GM19463 (cell line): Measurements from ENCODE around the gene BCORL1.

Source experiments
- ATAC-seq: cut with Tn5 transposase; IDR thresholded peaks from one replicate; pipeline ENCODE4 v1.9.1; 2021; ENCODE audit warnings: mild to moderate bottlenecking, moderate library complexity; ENCODE audit not compliant: unreplicated experiment

The BCORL1 gene

GRCh38 chrX:129963729-129964128 is 18.7 kb upstream of the BCORL1 start:
- no peak for ATAC-seq

- no peak for ATAC-seq
These were observed 17.3 kb upstream of the BCORL1 start for GRCh38 chrX:129965166-129965565.

- no peak for ATAC-seq
These were observed 13.5 kb upstream of the BCORL1 start for GRCh38 chrX:129968968-129969367.

GRCh38 chrX:129976441-129976840 is 6.0 kb upstream of the BCORL1 start:
- ATAC-seq, result no peak

GRCh38 chrX:129979207-129979920 is 3.1 kb upstream of the BCORL1 start:
- ATAC-seq, result no peak

DNA sequence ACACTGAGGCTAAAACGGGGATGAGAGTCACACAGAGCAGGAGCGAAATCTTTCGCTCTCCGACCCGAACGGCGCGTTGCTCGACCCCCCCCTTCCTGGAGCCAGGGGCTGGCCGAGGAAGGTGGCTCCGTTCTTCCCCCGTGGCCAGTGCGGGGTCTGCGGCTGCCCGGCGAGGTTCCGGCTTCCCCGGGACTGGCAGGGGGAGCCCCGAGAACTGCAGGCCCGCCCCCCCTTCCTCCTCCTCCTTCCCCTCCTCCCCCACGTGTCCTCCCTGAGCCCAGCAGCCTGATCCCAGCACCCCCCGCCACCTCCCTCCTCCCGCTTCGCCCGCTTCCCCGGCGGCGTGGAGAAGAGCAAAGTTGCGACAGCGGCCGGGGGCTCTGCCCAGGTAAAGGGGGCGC is 2.4 kb upstream of the BCORL1 start:
- no peak for ATAC-seq

DNA sequence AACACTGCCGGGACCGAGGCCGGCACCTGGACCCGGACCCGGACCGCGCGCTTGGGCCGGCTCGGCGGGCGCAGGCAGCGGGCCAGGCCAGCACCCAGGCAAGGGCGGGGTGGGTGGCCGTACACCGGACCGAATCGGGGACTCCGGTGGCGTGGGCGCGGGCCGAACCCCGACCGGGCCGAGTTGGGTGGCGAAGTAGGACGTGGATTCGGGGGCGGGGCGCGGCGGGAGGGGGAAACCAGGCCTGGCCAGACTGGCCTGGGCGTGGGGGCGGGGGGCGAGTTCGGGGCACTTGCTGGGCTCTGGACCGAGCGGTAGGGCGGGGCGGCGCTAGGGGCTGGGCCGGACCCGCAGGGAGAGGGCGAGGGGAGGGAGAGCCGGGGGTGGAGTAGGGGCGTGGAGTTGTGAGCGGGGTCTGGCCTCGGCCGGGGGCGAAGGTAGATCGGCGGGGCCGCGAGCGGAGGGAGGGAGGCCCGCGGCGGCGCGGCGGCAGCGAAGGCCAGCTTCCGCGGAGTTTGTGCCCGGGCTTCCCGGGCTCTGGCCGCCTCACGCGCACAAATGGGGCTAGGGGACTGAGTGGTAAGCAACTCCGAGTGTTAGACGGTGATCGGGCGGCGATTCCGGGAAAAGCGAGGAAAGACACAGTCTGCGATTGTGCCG is 1.8 kb upstream of the BCORL1 start:
- no peak for ATAC-seq

- no peak for ATAC-seq
These were observed 1.3 kb upstream of the BCORL1 start for GRCh38 chrX:129981200-129981553.

DNA sequence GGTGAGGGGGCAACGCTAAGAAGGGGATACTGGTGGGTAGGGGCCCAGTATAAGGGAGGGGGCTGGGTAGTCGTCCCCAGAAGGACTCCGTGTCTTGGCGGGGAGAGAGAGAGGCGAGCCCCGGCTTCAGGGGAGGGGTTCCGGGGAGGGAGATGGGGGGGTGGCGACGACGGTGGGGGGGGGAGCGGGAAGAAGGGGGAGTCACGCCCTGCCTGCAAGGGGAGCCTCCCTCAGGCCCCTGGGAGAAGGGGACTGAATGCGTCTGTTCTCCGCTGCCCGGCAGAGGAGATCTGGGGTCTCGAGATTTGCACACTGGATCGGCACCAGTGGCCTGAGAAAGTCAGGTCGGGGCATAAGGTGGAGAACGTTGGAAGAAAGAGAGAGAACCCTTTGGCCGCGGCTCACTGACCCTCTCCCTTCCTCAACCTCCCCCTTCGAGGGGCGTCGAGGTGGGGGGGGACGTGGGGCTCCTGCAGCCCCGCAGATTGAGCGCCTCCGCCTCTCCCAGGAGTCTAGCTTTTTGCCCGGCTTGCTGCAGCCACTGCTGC is 609 bp upstream of the BCORL1 start:
- ATAC-seq, result no peak

DNA sequence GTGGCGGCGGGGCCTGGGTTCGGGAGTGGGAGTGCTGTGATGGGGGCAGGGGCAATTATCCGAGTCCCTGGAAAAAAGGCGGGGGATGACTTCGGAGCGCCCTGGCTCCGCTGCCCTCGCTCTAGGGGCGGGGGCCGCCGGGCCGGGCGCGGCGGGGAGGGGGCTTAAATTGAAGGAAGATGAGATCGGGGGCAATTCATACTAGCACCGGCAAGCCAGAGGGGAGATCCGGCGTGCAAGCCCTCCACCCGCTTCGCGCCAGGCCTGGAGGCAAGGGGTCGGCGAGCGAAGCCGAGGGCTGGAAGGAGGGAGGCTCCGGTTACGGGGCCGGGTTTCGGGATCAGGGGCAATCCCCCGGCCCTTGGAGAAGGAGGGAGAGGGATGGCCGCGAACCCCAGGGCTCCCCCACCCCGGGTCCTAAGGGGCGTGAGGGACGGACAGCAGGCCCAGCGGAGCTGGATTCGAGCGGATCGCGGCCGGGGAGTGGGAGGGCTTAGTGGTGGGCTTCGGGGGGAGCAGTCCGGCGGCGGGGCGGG is 1.2 kb downstream of the BCORL1 start:
- no peak for ATAC-seq

GRCh38 chrX:129984111-129984958 is 1.9 kb downstream of the BCORL1 start:
- ATAC-seq, result no peak

DNA sequence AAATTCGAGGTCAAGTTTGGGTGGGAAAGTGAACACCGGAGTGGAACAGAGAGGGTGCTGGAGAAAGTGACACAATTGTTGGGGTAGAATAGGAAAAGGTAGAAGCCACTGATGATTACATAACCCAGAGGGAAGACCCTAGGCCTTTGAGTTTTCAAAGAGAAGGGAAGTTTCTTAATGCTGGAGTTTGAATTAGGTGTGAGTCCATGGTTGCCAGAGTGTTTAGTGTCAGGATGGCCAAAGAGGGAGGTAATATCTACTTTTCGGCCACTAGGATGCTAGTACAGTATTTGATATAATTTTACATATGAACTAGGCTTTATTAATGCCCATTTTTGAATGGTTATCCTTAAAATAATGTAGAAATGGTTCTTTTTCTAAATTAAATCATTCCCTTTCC is 5.4 kb downstream of the BCORL1 start:
- no peak for ATAC-seq

GRCh38 chrX:129992181-129992580 is 9.7 kb downstream of the BCORL1 start:
- ATAC-seq, result no peak

DNA sequence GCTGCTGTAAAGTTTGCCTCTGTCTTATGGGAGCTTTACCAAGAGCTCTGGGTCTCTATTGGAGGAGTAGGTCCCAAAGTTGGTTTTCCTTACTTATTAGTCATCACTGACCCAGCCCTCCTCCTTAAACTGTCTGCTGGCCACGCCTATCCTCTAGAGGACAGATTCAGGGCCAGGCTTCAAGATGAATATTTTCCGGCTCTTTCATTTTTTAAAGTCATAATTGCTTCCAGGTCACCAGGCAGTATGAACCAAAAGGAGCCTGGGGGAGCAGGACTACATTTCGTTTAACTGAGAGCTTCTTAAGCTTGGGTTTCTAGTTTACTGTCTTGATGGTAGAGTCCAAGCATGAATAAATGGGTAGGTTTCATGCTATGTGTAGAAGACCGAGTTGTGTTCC is 13.7 kb downstream of the BCORL1 start:
- no peak for ATAC-seq

DNA sequence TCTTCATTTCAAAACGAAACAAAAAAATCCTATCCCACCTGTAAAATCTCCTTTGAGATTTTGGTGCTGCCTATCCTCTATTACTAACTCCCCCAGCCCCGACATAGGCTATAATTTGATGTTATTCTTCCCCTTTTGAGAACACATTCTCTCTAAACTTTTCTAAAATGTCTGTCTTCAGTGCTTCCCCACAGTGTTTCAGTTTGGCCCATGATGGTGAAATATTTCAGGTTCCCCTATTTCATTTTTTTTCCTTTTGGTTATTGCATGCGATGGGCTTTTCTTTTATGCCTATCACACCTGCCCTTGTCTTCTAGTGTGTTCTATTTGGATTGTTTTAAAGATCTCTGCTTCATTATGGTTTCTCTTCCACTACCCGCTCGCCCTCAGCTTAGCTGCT is 14.7 kb downstream of the BCORL1 start:
- no peak for ATAC-seq

DNA sequence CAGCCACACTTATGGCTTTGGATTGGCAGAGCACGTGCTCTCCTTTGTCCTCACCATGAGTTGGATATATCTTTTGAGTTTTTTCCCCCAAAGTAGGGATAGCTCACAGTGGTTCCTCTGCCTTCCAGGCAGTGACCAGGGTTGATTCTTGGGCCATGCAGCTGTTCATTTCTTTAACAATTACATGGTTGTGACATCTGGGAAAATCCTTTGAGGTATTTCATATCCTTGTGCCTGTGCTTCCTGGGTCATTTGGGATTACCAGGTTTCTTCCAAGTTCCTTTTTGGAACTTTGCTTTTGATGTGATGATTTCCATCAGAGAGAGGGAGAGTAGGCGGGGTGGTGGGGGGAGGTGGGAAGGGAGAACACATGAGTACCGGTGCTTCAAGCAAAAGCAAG is 15.6 kb downstream of the BCORL1 start:
- no peak for ATAC-seq

DNA sequence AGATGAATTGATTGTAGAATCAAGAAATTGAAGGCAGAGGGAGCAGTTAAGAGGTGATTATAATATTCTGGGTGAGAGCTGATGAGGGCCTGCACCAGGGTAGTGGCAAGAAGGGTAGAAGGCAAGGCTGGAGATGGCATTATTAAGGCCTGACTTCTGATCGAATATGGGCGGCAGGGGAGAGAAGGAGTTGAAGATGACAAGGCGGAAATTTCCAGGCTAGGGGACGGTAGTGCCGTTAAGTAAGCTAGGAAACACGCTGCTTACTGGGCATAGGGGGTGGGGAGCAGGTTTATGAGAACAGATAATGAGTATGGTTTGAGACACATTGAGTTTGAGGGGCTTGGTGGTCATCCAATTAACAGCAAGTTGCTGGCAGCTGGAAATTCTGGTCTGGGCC is 19.5 kb downstream of the BCORL1 start:
- ATAC-seq, result no peak

GRCh38 chrX:130002541-130002940 is 20.1 kb downstream of the BCORL1 start:
- no peak for ATAC-seq

GRCh38 chrX:130005089-130005807 is 22.8 kb downstream of the BCORL1 start:
- no peak for ATAC-seq

DNA sequence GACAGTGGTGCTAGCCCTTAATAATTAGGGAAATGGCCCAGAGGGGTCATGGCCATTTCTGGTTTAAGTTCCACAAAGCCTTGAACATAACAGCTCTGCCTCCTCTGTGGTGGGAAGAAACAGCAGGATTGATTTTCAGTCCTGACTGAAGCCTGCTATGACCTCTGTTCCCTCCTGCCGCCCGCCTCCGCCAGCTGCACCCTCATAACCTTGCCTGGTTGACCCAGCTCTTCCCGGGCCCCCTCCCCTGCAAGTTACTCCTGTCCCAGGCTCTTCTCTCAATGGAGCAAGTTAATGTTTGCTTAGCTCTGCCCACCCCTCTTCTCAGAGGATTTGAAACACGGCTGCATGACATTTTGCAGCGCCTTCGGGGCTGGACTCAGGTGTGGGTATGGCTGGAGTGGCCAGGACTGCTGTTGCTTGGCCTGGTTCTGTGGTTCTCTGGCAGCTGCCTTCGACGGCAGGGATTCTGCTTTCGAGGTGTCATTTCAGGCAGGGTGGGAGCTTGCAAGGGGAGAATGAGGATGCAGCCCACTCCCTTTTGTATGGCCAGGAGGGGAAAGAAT is 27.3 kb downstream of the BCORL1 start:
- no peak for ATAC-seq
